ENCODE data around the gene ARPIN.
"Not testable (repeated sequence)": the region's sequence is repeated elsewhere in the genome, so short reads cannot be mapped to it uniquely, and the experiment has no call there.

The ARPIN gene

DNA sequence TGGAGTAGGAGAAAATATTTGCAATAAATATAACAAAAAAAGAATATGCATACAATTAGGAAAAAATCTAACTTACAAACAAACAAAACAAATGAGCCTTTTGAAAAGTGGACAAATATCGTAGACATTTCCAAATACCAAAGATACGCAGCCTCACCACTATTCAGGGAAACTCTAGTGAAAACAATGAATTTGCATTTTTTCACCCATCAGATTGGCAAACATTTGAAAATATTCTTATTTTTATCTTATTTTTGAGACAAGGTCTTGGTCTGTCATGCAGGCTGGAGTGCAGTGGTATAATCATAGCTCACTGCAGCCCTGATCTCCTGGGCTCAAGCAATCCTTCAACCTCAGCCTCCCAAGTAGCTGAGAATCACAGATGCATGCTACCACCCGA lies 34.4 kb downstream of the ARPIN start:
- no peak for DNase-seq (ENCODE audit: low read depth in 2 of 2)

DNA sequence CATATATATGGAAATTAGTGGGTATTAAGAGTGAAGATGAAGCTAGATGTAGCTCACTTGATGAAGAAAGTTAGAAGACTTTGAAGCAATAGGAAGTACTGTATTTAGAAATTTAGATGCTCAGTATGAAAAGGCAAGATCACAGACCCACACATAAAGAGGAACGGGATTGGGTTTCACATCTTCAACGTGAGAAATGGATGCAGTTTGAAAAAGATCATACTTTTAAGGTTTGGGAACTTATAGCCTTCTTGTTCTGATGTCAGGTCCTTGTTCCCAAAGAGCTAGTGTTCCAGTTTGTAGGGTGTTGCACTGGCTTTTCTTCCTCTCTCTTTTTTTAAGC lies 35.7 kb downstream of the ARPIN start:
- no peak for DNase-seq (ENCODE audit: low read depth in 2 of 2)

DNA sequence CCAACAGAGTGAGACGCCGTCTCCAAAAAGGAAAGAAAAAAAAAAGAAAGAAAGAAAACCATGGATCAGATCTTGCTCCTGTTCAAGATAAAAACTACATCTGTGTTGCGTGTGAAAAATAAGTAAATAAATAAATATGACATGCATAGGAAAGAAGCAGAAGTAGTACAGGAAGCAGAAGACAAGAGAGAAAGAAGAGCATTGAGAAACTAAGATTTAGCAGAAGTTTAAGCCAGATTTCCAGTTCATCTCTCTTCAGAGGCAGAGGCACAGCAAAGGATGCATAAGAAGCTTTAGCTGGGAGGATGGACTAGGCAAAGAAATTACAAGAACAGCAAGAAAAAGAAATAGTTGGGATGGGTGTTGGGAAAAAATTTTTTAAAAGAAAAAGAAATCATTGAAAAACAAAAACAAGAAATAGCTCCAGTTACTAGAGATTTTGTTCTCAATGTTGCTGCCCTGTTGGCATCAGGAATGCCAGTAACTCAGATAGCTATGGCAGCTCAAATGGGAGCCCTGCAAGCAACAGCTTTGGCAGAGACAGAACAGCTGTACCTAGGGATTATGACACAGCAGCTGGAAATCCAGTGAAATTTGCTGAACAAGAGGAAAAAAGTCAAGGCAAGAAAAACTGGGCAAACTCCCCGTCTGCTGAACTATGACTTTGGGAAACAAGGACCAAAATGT lies 36.2 kb downstream of the ARPIN start:
- DNase-seq (ENCODE audit: low read depth in 2 of 2), result no peak

DNA sequence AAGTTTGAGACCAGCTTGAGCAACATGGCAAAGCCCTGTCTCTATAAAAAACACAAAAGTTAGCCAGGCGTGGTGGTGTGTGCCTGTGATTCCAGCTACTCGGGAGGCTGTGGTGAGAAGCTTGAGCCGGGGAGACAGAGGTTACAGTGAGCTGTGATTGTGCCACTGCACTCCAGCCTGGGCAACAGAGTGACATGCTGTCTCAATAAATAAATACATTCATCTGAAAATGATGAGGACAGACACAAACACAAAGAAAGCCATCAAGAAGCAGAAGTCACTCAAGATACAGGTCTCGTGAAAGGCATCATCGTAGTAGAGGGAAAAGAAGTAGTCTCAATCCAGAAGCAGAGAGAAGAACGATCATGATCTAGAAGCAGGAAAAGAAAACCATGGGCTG lies 37.0 kb downstream of the ARPIN start:
- DNase-seq (ENCODE audit: low read depth in 2 of 2), result no peak

DNA sequence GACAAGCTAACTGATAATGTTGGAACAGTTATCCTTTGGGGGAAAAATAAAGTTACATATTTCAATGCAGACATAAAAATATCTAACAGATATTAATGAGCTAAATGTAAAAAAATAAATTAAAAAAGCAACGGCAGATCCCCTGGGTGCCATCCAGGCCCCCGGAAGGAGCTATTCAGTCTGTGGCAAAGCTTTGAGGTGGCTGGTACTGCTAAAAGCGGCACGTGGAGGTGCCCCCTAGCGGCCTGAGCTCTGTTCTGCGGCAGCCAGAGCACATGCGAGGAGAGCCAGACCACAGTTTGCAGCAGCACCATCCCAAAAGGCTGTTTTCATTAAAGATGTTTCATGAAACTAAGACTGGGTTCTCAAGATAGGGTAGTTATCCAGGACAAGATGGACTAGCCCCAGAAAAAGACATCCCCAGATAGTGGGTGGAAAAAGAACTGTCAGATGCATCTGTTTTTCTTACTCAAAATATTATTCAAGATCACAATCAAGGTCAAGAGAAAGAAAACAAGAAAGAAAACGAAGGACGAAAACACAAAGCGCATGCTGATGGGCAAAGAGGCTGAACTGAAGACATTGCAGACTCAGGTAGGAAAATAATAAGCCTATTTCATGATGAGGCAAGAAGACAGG lies 37.7 kb downstream of the ARPIN start:
- DNase-seq (ENCODE audit: low read depth in 2 of 2), result peak in 1 of 2 experiments; percentile 34

DNA sequence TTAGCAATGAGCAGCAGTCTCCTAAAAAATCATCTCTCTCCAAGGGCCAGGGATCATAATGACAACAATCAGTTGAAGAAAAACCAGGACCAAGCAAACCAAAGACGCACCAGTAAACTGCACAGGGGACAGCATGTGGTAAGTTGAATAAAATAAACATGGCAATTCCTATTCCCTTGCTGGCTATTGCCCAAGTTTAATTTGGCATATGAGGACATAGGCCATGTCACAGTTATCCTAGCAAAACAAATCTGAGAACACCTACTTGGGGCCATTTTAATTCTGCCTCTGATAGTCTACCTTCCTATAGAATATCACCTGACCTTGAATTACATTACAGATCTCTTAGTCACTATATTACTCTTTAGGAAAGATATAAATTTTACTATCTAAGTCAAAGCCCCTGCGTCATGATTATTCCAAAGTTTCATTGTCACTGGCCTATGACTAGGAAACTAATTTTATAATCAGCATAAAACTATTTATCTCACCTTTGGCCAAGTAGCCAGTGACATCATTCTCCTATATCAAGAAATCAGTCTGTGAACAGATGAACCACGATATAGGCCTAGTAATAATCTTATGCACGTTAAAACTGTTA lies 42.0 kb downstream of the ARPIN start:
- DNase-seq (ENCODE audit: low read depth in 2 of 2), result no peak

DNA sequence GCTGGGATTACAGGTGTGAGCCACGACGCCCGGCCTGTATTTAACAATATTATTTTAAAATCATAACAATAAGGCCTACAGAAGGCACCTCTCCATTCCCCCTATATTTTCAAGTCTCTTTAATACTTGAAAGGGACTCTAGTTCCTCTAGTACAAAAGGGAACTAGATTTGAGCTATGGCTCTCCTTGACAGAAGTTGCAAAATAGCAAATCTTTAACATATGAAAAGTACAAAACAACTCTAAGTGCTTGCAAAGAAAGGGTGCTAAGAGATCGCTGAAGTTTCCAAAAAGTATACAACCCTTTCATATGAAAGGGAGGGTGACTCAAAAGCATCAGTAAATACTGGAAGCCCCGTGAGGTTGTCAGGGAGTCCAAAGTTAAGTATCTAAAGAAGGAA lies 42.7 kb downstream of the ARPIN start:
- DNase-seq (ENCODE audit: low read depth in 2 of 2), result no peak

DNA sequence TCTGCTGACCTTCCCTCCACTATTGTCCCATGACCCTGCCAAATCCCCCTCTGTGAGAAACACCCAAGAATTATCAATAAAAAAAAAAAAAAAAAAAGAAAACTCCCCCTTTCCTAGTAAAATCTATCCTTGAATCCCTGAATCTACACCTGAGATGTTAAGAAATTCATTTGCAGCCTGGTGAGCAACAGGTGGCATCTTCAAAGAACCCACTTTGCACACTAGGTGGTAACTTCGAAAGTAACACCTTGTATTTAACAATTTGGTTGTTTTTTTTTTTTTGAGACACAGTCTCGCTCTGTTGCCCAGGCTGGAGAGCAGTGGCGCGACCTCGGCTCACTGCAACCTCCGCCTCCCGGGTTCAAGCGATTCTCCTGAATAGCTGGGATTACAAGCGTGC lies 43.3 kb downstream of the ARPIN start:
- DNase-seq (ENCODE audit: low read depth in 2 of 2), result not testable (repeated sequence)

DNA sequence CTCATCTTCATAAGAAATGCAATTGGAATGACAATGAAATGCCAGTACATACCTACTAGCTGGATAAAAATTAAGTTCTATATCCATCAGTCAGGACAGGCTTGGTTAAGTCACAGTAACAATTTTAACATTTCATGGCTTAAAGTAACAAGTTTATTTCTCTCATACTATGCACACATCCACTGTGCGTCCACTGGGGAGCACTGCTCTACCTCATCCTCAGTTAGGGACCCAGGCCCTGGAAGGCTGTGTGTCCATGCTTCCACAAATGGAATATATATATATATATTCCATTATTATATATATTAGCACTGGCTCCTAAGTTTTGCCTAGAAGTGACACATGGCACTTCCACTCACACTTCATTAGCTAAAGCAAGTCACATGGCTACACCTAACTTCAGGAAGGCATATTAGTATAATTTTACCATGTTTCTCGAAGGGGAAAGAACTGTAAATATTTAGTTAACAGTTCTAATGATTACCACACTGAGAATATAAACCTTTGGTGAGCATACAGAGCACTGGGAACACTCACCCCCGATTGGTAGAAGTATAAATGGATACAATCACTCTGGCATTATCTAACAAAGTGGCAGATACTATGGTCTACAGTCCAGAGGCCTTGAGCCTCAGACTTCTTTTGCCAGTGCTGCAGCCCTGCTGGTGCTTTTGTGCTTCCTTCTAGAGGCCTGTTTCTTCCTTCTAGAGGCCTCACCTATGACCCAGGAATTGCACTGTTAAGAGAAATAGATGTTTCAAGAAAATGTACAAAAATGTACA lies 47.6 kb downstream of the ARPIN start:
- no peak for DNase-seq (ENCODE audit: low read depth in 2 of 2)

DNA sequence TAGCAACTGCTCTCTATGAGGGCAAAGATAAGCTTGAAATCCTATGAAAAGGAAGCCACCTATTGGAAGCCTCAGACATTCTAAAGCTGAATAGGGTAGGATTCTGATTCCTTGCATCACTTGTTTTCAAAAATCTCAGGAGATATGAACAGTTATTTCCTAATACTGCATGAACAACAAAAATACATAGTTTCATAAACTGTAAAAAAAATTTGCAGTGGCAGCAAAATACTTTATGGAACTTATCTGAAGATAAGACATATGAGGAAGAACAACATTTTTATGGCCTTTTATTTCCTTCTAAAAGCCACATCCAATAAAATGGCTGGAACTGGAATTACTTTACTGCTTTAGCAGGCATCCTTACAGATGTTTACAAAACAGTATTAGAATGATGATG lies 48.8 kb downstream of the ARPIN start:
- no peak for DNase-seq (ENCODE audit: low read depth in 2 of 2)

DNA sequence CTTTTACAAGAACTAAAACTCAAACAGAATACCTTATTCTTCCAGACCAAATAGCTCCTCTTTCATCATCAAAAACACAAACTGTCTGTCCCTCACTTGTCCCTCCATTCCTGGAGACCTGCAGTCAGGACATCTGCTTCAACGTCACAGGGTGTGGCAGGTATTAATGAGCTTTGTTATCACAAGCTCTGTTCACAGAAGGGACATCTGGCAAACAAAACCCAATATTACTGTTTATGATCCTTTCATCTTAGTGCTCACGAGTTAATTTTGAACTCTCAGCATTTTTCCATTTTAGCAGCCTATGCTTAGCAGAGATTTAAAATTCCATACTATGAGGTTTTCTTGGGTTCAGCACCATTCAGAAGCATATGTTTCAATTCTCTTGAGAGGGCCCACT lies 51.9 kb downstream of the ARPIN start:
- no peak for DNase-seq (ENCODE audit: low read depth in 2 of 2)

DNA sequence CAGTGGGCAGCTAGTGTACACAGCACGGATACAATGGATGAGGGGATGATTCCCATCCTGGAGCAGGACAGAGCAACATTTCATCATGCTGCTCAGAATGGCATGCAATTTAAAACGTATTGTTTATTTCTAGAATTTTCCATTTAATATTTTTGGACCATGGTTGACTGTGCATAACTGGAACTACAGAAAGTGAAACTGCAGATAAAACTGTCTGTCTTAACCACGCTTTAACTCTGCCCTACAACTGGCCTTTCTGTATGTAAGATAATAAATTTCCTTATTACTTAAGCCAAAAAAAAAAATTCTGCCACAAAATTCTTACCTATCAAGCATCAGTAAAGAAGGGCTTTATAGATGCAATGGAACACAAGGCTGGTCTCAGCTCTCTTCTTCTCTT lies 52.3 kb downstream of the ARPIN start:
- no peak for DNase-seq (ENCODE audit: low read depth in 2 of 2)

DNA sequence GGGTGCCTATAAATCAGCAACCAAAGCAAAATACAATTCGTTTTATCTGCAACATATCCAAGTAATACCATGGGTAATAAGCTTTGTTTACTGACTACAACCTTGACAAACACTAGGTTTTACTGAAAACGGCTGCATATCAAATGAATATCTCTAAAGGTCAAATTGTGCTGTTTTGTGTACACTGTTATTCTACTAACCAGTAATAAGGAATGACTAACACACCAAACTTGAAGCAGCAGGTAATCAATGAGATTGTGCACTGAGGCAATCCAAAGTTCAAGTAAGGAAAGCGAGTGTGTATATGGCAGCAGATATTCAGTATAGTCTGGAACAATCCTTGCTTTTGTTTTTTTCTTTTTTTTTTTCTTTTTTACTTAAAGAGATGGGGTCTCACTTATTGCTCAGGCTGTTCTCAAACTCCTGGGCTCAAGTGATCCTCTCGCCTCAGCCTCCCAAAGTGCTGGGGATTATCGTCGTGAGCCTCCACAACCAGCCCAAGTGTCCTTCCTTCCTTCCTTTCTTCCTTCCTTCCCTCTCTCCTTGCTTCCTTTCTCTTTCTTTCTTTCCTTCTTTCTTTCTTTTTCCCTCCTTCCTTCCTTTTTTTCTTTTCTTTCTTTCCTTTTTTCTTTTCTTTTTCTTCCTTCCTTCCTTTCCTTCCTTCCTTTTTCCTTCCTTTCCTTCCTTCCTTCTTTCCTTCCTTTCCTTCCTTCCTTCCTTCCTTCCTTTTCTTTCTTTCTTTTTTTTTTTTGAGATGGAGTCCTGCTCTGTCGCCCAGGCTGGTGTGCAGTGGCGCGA lies 53.9 kb downstream of the ARPIN start:
- DNase-seq (ENCODE audit: low read depth in 2 of 2), result no peak

DNA sequence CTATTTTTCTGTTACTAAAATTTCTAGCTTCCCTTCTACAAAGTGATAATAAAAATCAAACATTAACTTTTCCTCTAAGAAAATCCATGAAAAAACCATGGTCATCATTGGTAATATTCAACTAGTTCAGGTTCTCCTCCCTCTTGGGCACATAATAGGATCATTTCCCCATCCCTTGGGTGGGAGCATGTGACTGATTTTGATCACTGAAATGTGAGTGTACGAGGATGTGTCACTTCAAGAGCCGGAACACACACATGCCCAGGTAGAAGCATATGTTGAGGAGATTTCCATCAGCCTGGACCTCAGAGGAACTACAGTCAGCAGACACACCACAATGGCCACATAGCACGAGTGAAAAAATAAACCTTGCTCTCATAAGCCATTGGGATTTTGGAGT lies 55.1 kb downstream of the ARPIN start:
- no peak for DNase-seq (ENCODE audit: low read depth in 2 of 2)

DNA sequence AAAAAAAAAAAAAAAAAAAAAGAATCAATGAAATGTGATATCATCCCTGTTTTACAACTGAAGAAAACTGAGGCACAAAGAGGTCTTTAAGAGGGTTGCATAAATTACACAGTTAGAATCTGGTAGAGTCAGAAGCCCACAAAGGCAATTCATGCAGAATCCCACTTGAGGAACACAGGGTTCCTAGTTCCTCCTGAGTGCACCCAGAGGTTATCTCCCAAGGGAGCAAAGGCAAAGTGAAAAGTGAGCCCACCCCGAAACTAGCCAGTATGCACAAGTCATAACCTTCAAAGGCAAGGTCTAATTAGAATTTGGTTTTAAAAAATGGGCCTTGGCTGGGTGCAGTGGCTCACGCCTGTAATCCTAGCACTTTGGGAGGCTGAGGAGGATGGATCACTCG lies 56.8 kb downstream of the ARPIN start:
- DNase-seq (ENCODE audit: low read depth in 2 of 2), result no peak

DNA sequence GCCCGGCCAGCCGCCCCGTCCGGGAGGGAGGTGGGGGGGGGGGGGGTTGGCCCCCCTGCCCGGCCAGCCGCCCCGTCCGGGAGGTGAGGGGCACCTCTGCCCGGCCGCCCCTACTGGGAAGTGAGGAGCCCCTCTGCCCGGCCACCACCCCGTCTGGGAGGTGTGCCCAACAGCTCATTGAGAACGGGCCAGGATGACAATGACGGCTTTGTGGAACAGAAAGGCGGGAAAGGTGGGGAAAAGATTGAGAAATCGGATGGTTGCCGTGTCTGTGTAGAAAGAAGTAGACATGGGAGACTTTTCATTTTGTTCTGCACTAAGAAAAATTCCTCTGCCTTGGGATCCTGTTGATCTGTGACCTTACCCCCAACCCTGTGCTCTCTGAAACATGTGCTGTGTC lies 57.9 kb downstream of the ARPIN start:
- DNase-seq (ENCODE audit: low read depth in 2 of 2), result not testable (repeated sequence)

DNA sequence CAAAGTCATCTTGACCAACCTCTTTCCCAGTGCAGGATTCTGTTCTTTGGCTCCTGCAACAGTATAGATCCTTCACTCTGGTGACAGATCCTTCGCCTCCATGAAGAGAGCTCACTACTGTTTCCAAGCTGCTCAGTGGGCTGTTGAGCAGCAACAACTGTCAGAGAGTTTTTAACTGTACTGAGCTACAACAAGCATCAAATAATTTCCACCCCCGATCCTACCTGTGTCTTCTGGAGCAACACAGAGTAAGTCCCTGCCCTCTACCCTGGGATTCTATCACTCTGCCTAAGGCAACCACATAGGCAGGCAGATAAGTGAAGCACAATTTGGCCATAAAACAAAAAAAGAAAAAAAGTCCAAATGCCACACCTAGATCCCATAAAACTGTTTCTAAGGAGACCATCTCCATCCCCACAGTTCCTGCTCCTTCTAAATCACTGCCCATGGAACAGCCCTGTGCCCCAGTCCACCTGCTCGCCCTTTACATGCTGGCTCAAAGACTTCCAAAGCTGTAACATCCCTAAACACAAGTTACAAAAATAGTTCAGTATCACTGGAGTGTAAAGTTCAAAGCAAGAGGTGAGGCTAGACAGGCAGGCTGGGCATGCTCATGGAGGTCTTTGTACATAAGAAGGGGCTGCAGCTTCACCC lies 60.3 kb downstream of the ARPIN start:
- DNase-seq (ENCODE audit: low read depth in 2 of 2), result no peak

DNA sequence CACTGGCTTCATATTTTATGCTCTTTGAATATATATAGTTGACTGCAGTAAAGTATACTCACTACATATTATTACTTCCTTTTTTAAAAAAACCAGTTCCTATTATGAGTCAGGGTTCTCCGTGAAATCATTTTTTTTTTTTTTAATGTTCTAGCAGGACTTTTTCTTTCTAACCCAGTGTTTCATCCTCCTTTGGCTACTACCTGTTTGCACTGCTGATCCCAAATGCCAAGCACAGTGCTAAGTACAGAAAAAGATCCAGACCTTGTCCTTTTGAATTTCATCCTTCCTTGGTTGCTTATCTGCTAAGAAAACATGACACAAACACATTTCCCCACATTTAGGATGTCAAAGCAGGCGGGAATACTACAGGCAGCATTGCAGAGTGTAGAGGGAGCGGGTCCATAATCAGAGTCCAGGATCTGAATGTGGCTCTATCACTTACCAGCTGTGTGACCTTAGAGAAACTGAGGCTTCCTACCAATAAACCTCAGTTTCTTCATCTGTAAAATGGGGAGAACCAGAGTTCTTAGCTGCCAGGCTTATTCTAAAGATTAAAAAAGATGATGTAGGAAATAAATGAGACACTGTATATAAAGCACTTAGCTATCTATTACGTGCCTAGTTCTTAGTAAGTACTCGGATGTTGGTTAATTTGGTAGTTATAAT lies 60.9 kb downstream of the ARPIN start:
- no peak for DNase-seq (ENCODE audit: low read depth in 2 of 2)

DNA sequence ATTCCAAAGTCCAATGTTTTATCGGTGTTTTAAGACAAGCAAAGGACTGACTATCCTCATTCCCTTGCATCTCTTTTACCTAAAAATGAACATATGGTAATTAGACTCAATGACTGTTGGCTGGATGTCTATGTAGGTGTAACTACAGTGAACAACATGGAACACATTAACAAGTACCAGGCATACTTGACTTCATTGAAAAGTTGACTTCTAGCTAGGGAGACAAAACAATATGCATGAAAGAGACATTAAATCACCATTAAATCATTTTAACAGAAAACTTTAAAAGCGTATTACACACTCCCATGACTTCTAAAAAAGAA lies 63.8 kb downstream of the ARPIN start:
- DNase-seq (ENCODE audit: low read depth in 2 of 2), result no peak

DNA sequence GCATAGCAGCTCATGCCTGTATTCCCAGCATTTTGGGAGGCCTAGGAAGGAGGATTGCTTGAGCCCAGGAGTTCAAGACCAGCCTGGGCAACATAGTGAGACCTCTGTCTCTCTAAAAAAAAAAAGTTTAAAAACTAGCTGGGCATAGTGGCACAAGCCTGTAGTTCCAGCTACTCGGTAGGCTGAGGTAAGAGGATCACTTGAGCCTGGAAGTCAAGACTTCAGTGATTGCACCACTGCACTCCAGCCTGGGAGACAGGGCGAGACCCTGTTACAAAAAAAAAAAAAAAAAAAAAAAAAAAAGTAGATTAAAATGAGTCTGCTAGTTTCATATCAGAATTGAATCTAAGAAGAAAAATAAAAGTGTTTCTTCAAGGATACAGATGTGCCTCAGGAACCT lies 65.7 kb downstream of the ARPIN start:
- no peak for DNase-seq (ENCODE audit: low read depth in 2 of 2)

DNA sequence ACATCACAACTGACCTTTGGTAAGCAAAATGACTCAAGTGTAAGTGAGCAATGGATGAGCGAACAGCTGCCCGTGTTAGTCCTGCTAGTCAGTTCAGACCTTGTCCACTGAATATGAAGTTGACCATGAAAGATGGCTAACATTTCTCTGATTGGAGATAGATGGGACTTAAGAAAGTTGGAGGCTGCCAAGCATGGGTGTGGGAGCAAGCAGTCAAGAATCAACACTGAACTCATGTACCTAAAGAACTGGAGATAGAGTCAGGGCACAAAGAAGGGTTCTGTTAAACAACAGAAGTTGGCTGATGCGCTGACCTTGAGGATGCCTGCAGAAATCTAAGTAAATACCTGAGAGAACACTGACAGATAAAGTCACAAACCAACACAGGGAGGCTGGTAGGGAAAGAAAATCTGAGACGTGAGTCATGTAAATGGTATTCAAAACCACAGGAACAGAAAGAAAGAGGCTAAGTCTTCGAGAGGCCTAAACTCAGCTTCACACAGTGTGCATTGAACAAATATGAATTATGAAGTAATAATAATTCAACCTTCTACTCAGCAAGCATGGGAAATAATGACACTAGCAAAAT lies 67.4 kb downstream of the ARPIN start:
- peak; percentile 86 to 88 for DNase-seq (ENCODE audit: low read depth in 2 of 2)

Measured in fibroblast of skin of left quadriceps (primary cell).